Heart right ventricle (tissue), 16 donors: Measurements from ENCODE around the gene DLX5. TPM values are rescaled to one million over a fixed set of nuclear protein-coding genes. Genes with fewer than 3 reads are reported as not detected.

Source experiments
- ATAC-seq, 8 donors: fragments of 200-7000 bp; cut with Tn5 transposase; one replicate each; pipeline ENCODE4 v1.9.1; 2020; ENCODE audit warnings: mild to moderate bottlenecking in 8 of 8, moderate library complexity in 8 of 8, moderate number of reproducible peaks in 1 of 8
- DNase-seq, 2 donors: peaks; one replicate each; pipeline ENCODE4 v3.0.0-alpha.2; 2020
- H3K27ac ChIP-seq, 10 donors: fragments of 200-600 bp; sonication (generic) in 2 of 10; one replicate each; pipeline versions ENCODE4 v1.5.0 to v1.8.0; 2020 to 2022; ENCODE audit warnings: mild to moderate bottlenecking in 3 of 10
- H3K27me3 ChIP-seq, 7 donors: fragments of 200-600 bp; one replicate each; pipeline ENCODE4 v1.8.0; 2021 to 2022; ENCODE audit warnings: mild to moderate bottlenecking in 2 of 7
- H3K36me3 ChIP-seq, 9 donors: fragments of 200-600 bp; sonication (generic) in 1 of 9; one replicate each; pipeline versions ENCODE4 v1.5.0 to v1.8.0; 2020 to 2022; ENCODE audit warnings: mild to moderate bottlenecking in 2 of 9
- H3K4me1 ChIP-seq, 9 donors: fragments of 200-600 bp; sonication (generic) in 1 of 9; one replicate each; pipeline versions ENCODE4 v1.5.0 to v1.8.0; 2020 to 2022; ENCODE audit warnings: mild to moderate bottlenecking in 4 of 9
- H3K4me3 ChIP-seq, 10 donors: fragments of 200-600 bp; sonication (generic) in 2 of 10; one replicate each; pipeline versions ENCODE4 v1.5.0 to v1.8.0; 2020 to 2022; ENCODE audit warnings: mild to moderate bottlenecking in 7 of 10, moderate library complexity in 2 of 10
- H3K9me3 ChIP-seq, 11 donors: fragments of 200-600 bp in 10 of 11; sonication (generic) in 2 of 11; one replicate each; pipeline versions ENCODE4 v1.5.0 to v1.8.0; 2013 to 2022; ENCODE audit warnings: mild to moderate bottlenecking in 2 of 11, control low read depth in 1 of 11, moderate library complexity in 1 of 11
- CTCF ChIP-seq, 9 donors: fragments of 200-600 bp; sonication (generic) in 2 of 9; IDR thresholded peaks; one replicate each; pipeline versions ENCODE4 v1.5.0 to v1.8.0; 2021 to 2022; ENCODE audit warnings: antibody characterized with exemption in 9 of 9, mild to moderate bottlenecking in 5 of 9, moderate library complexity in 1 of 9
- WGBS, 2 donors: extraction: QIAGEN DNeasy Blood & Tissue Kit; methylation state at CpG; one replicate each; pipeline ENCODE4 v1.1.7; 2013; ENCODE audit warnings: inconsistent platforms in 1 of 2; 5-methylcytosine and 5-hydroxymethylcytosine counted together
- intact Hi-C, 10 donors: fragments of 100-400 bp; cut with DNase I; formaldehyde crosslinking; loops; one replicate each; pipeline versions ENCODE4 v1.11.1 to v1.14.2; 2022
- polyA plus RNA-seq, 2 donors: library from polyadenylated mRNA; stranded (reverse); fragments of 200-250 nt; gene quantifications; one replicate each; pipeline ENCODE4 v1.2.3, GENCODE V29; 2013
- total RNA-seq, 10 donors: library from RNA; stranded (reverse); fragmentation: NEBNext Ultra II Directional in 3 of 10; extraction: Animal tissue kit (Norgen Biotek cat#: 25700) in 3 of 10; gene quantifications; one replicate each; pipeline versions ENCODE4 v1.2.1 to v1.2.4, GENCODE V29; 2021 to 2023
- donor health status: Arrhythmogenic right ventricular cardiomyopathy.
- donor health status: ischemic (EF 13 %, LVEDD 7.1; RV severe dilation, severe dysfunction).
- donor health status: healthy with polysubstance abuse.
- donor health status: DM: no; HTN: yes; CAD: no.
- donor health status: DM: no; HTN: no; CAD: no.
- donor health status: ischemic (EF 25% LVEDD 6.9; RV normal size, moderate dysfunction).
- donor health status: ischemic (EF 25% LVEDD 5.7; RV mildly dilated, moderate dysfunction).
- donor health status: healthy.
- donor health status: DM: yes; HTN: yes; CAD: no.
- donor health status: Ischemic cardiomyopathy.
- donor health status: ischemic (EF 35%, LVEDD 5.7; RV mildly dilated, moderate dysfunction).
- donor health status: nonischemic (EF 11% LVEDD 7.7; RV severe dilation, severe dysfunction).
- donor health status: DM: yes; HTN: yes; CAD: no.
- donor health status: PGD.
- donor health status: ischemic (EF 29% LVEDD 5.4; RV normal size, mild dysfunction).
- donor health status: nonischemic (EF 23%, LVEDD 6.1; RV moderate dilation, normal function).

The DLX5 gene
- total and polyA plus RNA-seq, 12 donors = 0.09 TPM; not detected in 11

- Histone ChIP-seq H3K27me3 (peaks cover 11 to 99% (median 93%) of the 10 kb centered on the region in 7 donors), H3K36me3 (no peaks in the 10 kb centered on the region), H3K4me1 (peaks cover 0 to 50% (median 25%) of the 10 kb centered on the region in 9 donors), H3K4me3 (peak overlapping the region in 9 of 10 donors; percentile 24 to 61 (median 47)), H3K9me3 (no peaks in the 10 kb centered on the region), H3K27ac (no peak overlapping the region)
- intact Hi-C loops = loop anchor here (1.0 to 10.0 kb wide), 11 partner anchors 610 to 1115 kb away; no protein-coding TSS in a partner anchor
- no peak for DNase-seq
- peak in 3 of 8 donors; percentile 24 to 42 (median 39) for ATAC-seq
- WGBS, 2 donors = 20 to 21% methylated on average over 17 of the region's 17 CpGs
- TF ChIP-seq CTCF (IDR thresholded peaks at IDR 0.05) = no peak
Observed at GRCh38 chr7:97026715-97027426, 2.2 kb upstream of the DLX5 start.

GRCh38 chr7:97025983-97026714 is 1.5 kb upstream of the DLX5 start:
- Histone ChIP-seq H3K9me3 (no peaks in the 10 kb centered on the region), H3K4me1 (peaks cover 2 to 57% (median 31%) of the 10 kb centered on the region in 9 donors), H3K27ac (no peak overlapping the region), H3K27me3 (peaks cover 18 to 99% (median 94%) of the 10 kb centered on the region in 7 donors), H3K36me3 (no peaks in the 10 kb centered on the region), H3K4me3 (peak overlapping the region in 8 of 10 donors; percentile 5 to 61 (median 48))
- DNase-seq (no peak), ATAC-seq (peak in 4 of 8 donors; percentile 22 to 28 (median 24))
- WGBS, 2 donors = 8 to 16% methylated on average over 29 of the region's 29 CpGs
- no peak for TF ChIP-seq CTCF (IDR thresholded peaks at IDR 0.05)
- intact Hi-C loops = loop anchor here (1.0 to 10.0 kb wide), 11 partner anchors 609 to 1114 kb away; no protein-coding TSS in a partner anchor

GRCh38 chr7:97025130-97025499 is 484 bp upstream of the DLX5 start:
- ATAC-seq = no peak
- DNase-seq = no peak
- Histone ChIP-seq H3K4me1 (peaks cover 2 to 63% (median 37%) of the 10 kb centered on the region in 9 donors), H3K27ac (no peak overlapping the region), H3K4me3 (peak overlapping the region in 7 of 10 donors; percentile 20 to 49 (median 47)), H3K27me3 (peaks cover 25 to 99% (median 94%) of the 10 kb centered on the region in 7 donors), H3K9me3 (no peaks in the 10 kb centered on the region), H3K36me3 (no peaks in the 10 kb centered on the region)
- intact Hi-C loops = loop anchor here (5.0 to 10.0 kb wide), 8 partner anchors 608 to 1113 kb away; no protein-coding TSS in a partner anchor
- WGBS, 2 donors = 1 to 7% methylated on average over 8 of the region's 8 CpGs
- TF ChIP-seq CTCF (IDR thresholded peaks at IDR 0.05) = no peak
